ENCODE data around the gene WASF1.

WASF1 gene

GRCh38 chr6:110179406-110180227 is at the start of gene WASF1:
Gene WASF1, minus strand, starts transcription at chr6:110179670. Its CDS starts 52,069 bp downstream, at chr6:110127601.
- in situ Hi-C loops (cut with MboI; ENCODE audit: low sequenced_read_pairs) = no loop called here

GRCh38 chr6:110226261-110226660 is 46.8 kb upstream of the WASF1 start:
- in situ Hi-C loops (cut with MboI; ENCODE audit: low sequenced_read_pairs) = no loop called here

GRCh38 chr6:110221738-110222137 is 42.3 kb upstream of the WASF1 start:
- in situ Hi-C loops (cut with MboI; ENCODE audit: low sequenced_read_pairs) = no loop called here

- in situ Hi-C loops (cut with MboI; ENCODE audit: low sequenced_read_pairs) = no loop called here
Measured at GRCh38 chr6:110217266-110217665, 37.8 kb upstream of the WASF1 start.

GRCh38 chr6:110216140-110216539 is 36.7 kb upstream of the WASF1 start:
- in situ Hi-C loops (cut with MboI; ENCODE audit: low sequenced_read_pairs) = no loop called here

GRCh38 chr6:110214338-110214737 is 34.9 kb upstream of the WASF1 start:
- in situ Hi-C loops (cut with MboI; ENCODE audit: low sequenced_read_pairs) = no loop called here

GRCh38 chr6:110211753-110212152 is 32.3 kb upstream of the WASF1 start:
- in situ Hi-C loops (cut with MboI; ENCODE audit: low sequenced_read_pairs) = no loop called here

- in situ Hi-C loops (cut with MboI; ENCODE audit: low sequenced_read_pairs) = no loop called here
Measured at GRCh38 chr6:110207652-110208051, 28.2 kb upstream of the WASF1 start.

- in situ Hi-C loops (cut with MboI; ENCODE audit: low sequenced_read_pairs) = no loop called here
Measured at GRCh38 chr6:110201151-110201884, 21.8 kb upstream of the WASF1 start.

- in situ Hi-C loops (cut with MboI; ENCODE audit: low sequenced_read_pairs) = no loop called here
Measured at GRCh38 chr6:110198561-110198960, 19.1 kb upstream of the WASF1 start.

GRCh38 chr6:110196874-110197273 is 17.4 kb upstream of the WASF1 start:
- in situ Hi-C loops (cut with MboI; ENCODE audit: low sequenced_read_pairs) = no loop called here

- in situ Hi-C loops (cut with MboI; ENCODE audit: low sequenced_read_pairs) = no loop called here
Measured at GRCh38 chr6:110195639-110196038, 16.2 kb upstream of the WASF1 start.

GRCh38 chr6:110191477-110191876 is 12.0 kb upstream of the WASF1 start:
- in situ Hi-C loops (cut with MboI; ENCODE audit: low sequenced_read_pairs) = no loop called here

GRCh38 chr6:110190726-110191125 is 11.3 kb upstream of the WASF1 start:
- in situ Hi-C loops (cut with MboI; ENCODE audit: low sequenced_read_pairs) = no loop called here

- in situ Hi-C loops (cut with MboI; ENCODE audit: low sequenced_read_pairs) = no loop called here
Measured at GRCh38 chr6:110188791-110189190, 9.3 kb upstream of the WASF1 start.

- in situ Hi-C loops (cut with MboI; ENCODE audit: low sequenced_read_pairs) = no loop called here
Measured at GRCh38 chr6:110185879-110186278, 6.4 kb upstream of the WASF1 start.

- in situ Hi-C loops (cut with MboI; ENCODE audit: low sequenced_read_pairs) = no loop called here
Measured at GRCh38 chr6:110183292-110183885, 3.9 kb upstream of the WASF1 start.

- in situ Hi-C loops (cut with MboI; ENCODE audit: low sequenced_read_pairs) = no loop called here
Measured at GRCh38 chr6:110181131-110182030, 1.9 kb upstream of the WASF1 start.

- in situ Hi-C loops (cut with MboI; ENCODE audit: low sequenced_read_pairs) = no loop called here
Measured at GRCh38 chr6:110180228-110181008, 948 bp upstream of the WASF1 start, which contains the start of gene CDC40. Gene CDC40, plus strand, starts transcription at chr6:110180427. Its CDS starts 18 bp downstream, at chr6:110180445.

All from HL-60/S4 treated with phorbol 12-myristate 13-acetate at 8.2 ng/mL for 4 days and 3 days (cell line).